SK-N-SH (cell line): ENCODE results near the gene STARD3. TPM values are rescaled to one million over a fixed set of nuclear protein-coding genes. Genes with fewer than 3 reads are reported as not detected.

Experiments used
- CTCF ChIA-PET: fragments of 300-600, 350-600 bp; formaldehyde crosslinking; extraction: SDS; loops from one replicate; lab custom pipeline; 2021; lab: Yijun Ruan, JAX
- POLR2A ChIA-PET: fragments of 350-600 bp; sonication (Branson Sonifier 250); formaldehyde crosslinking; extraction: SDS; loops from one replicate; lab custom pipeline; 2020; ENCODE audit warnings: antibody characterized with exemption, inconsistent platforms; lab: Yijun Ruan, JAX
- DNase-seq: peaks from one replicate; pipeline ENCODE4 v3.0.0; 2012
- H2AFZ ChIP-seq: fragments of 200-600 bp; sonication (generic); 2 replicates; pipeline ENCODE4 v1.8.1; 2016; ENCODE audit warnings: antibody characterized with exemption, mild to moderate bottlenecking, low read depth
- H3F3A ChIP-seq: fragments of 200-600 bp; sonication (generic); replicated peaks from 2 replicates; pipeline ENCODE3; 2016; ENCODE audit warnings: antibody characterized with exemption, mild to moderate bottlenecking; ENCODE audit not compliant: insufficient read depth
- H3K27ac ChIP-seq, 2 experiments: fragments of 200-500 bp in 1 of 2; fragments of 200-600 bp in 1 of 2; sonication (Bioruptor generic) in 1 of 2; sonication (generic), shearing (Covaris generic) in 1 of 2; 2 replicates each; pipeline versions ENCODE4 v1.5.1 to v1.6.1; 2014 to 2016; ENCODE audit warnings: low read depth in 2 of 2, inconsistent platforms in 1 of 2, low read length in 1 of 2, mild to moderate bottlenecking in 1 of 2, mixed read lengths in 1 of 2
- H3K27me3 ChIP-seq: fragments of 200-600 bp; sonication (generic), shearing (Covaris generic); 2 replicates; pipeline ENCODE4 v1.6.1; 2016; ENCODE audit warnings: mixed run types; ENCODE audit not compliant: insufficient read depth
- H3K36me3 ChIP-seq, 2 experiments: fragments of 200-500 bp in 1 of 2; fragments of 200-600 bp in 1 of 2; sonication (Bioruptor generic) in 1 of 2; sonication (generic) in 1 of 2; replicated peaks in 1 of 2; 2 replicates each; pipeline versions ENCODE3 to v1.5.1; 2014 to 2016; ENCODE audit warnings: low read length in 1 of 2, mild to moderate bottlenecking in 1 of 2; ENCODE audit not compliant: insufficient read depth in 2 of 2, control insufficient read depth in 1 of 2
- H3K4me1 ChIP-seq, 2 experiments: fragments of 200-500 bp in 1 of 2; fragments of 200-600 bp in 1 of 2; sonication (Bioruptor generic) in 1 of 2; sonication (generic), shearing (Covaris generic) in 1 of 2; 2 replicates each; pipeline versions ENCODE4 v1.5.1 to v1.6.1; 2014 to 2016; ENCODE audit warnings: low read depth in 1 of 2, low read length in 1 of 2, mixed run types in 1 of 2; ENCODE audit not compliant: insufficient read depth in 2 of 2, control insufficient read depth in 1 of 2
- H3K4me2 ChIP-seq: fragments of 200-600 bp; sonication (generic), shearing (Covaris generic); 2 replicates; pipeline ENCODE4 v1.6.1; 2017; ENCODE audit warnings: mixed run types
- H3K4me3 ChIP-seq, 2 experiments: fragments of 200-500 bp in 1 of 2; fragments of 200-600 bp in 1 of 2; sonication (Bioruptor generic) in 1 of 2; sonication (generic), shearing (Covaris generic) in 1 of 2; 2 replicates each; pipeline versions ENCODE4 v1.5.1 to v1.8.1; 2014 to 2016; ENCODE audit warnings: low read depth in 2 of 2, inconsistent platforms in 1 of 2, low read length in 1 of 2, mild to moderate bottlenecking in 1 of 2, mixed read lengths in 1 of 2, moderate library complexity in 1 of 2
- H3K79me2 ChIP-seq: fragments of 200-600 bp; sonication (generic); 2 replicates; pipeline ENCODE4 v1.8.1; 2017; ENCODE audit warnings: mild to moderate bottlenecking; ENCODE audit not compliant: insufficient read depth
- H3K9ac ChIP-seq: fragments of 200-600 bp; sonication (generic); 2 replicates; pipeline ENCODE4 v1.6.1; 2017; ENCODE audit warnings: mixed run types
- H3K9me2 ChIP-seq: fragments of 200-600 bp; sonication (generic); 2 replicates; pipeline ENCODE4 v1.6.1; 2017; ENCODE audit warnings: mixed run types
- H3K9me3 ChIP-seq: fragments of 200-600 bp; sonication (generic); 2 replicates; pipeline ENCODE4 v1.6.1; 2017; ENCODE audit warnings: mixed run types, mild to moderate bottlenecking, moderate library complexity
- H4K20me1 ChIP-seq: fragments of 200-600 bp; sonication (generic); 2 replicates; pipeline ENCODE4 v1.6.1; 2017; ENCODE audit warnings: mild to moderate bottlenecking, mixed run types; ENCODE audit not compliant: insufficient read depth
- CHD2 ChIP-seq: fragments of 150-350 bp; IDR thresholded peaks from 2 replicates; pipeline ENCODE4 v1.6.1; 2018; ENCODE audit warnings: low read length; ENCODE audit not compliant: partially characterized antibody
- JUND ChIP-seq: IDR thresholded peaks from 2 replicates; pipeline ENCODE4 v1.4.0; 2012
- RCOR1 ChIP-seq: fragments of 150-350 bp; IDR thresholded peaks from 2 replicates; pipeline ENCODE4 v1.6.1; 2017; ENCODE audit warnings: antibody characterized with exemption, low read length
- WGBS: methylation state at CpG from one replicate; pipeline ENCODE4 v1.1.6; 2017; ENCODE audit warnings: low lambda C conversion rate; 5-methylcytosine and 5-hydroxymethylcytosine counted together
- polyA plus RNA-seq, 3 experiments: library from polyadenylated mRNA; depleted of rRNA; stranded (reverse); fragments of >200 nt; gene quantifications; 2 replicates each; pipeline ENCODE4 v1.2.3, GENCODE V29; 2012
- TF ChIP-seq, protein P1 (sequence below): IDR thresholded peaks from 2 replicates; pipeline ENCODE4 v1.6.1; 2012; ENCODE audit warnings: mild to moderate bottlenecking, low read depth, low read length, moderate library complexity
- TF ChIP-seq, protein P2 (sequence below): IDR thresholded peaks from 2 replicates; pipeline ENCODE4 v1.4.0; 2012; ENCODE audit warnings: low read depth, borderline replicate concordance

Gene STARD3
- polyA plus RNA-seq, 1 of the 3 experiments (the other 2 are of a cell fraction) = 76.8 TPM

DNA sequence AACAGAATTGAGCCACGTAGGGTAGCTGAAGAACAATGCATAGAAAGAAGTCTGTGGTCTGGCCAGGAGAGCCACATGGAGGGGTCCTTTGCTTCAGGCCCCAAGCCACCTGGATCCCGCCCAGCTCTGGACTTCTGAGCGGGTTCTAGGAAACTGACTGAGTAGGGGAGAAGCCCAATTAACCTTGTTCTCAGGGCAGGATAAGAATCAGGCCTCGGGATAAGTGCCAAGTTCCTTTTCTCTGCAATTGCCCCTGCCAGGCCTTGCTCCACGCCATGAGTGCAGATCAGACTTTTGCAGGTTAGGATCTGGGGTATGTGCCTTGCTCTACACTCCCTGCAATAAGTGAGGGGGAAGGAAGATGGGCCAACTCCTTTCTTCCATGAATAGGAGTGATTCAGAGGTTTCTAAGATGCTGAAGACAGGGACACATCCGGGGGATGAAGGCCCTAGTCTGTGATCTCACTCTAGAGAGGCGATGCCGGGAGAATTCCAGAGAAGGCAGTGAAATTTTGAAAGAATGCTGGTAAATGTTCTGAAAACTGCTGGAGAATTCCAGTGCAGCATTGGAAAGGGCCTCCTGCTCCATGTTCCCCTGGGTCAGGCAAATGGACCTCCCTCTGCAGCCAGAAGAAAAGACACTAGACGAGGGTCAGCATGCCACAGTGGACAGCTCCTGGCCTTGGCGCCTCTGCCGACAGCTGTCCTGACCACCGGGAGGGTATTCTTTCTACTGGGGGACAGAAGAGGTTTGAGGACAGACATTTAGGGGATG lies 35.0 kb upstream of the STARD3 start:
- WGBS = 58% methylated on average over 12 of the region's 12 CpGs
- Histone ChIP-seq H4K20me1 (peaks cover 17% of the 10 kb centered on the region; the same call in 1 of the 2 replicates), H3K4me3 (no peak overlapping the region), H3F3A (no peaks in the 10 kb centered on the region), H2AFZ (no peak overlapping the region), H3K9me2 (no peaks in the 10 kb centered on the region), H3K9ac (no peak overlapping the region), H3K27ac (no peak overlapping the region), H3K79me2 (no peaks in the 10 kb centered on the region), H3K4me1 (peaks cover 7 to 30% of the 10 kb centered on the region in 2 experiments), H3K9me3 (no peaks in the 10 kb centered on the region), H3K36me3 (no peaks in the 10 kb centered on the region), H3K4me2 (no peak overlapping the region), H3K27me3 (peaks cover 96% of the 10 kb centered on the region)
- ChIA-PET CTCF (interaction anchor here (1.2 to 17.5 kb wide), 4 partner anchors 20 to 54 kb away, joined by 3 to 285 read pairs (median 8); partner anchors contain the start of gene PPP1R1B), POLR2A (no interaction called here)
- no peak for TF ChIP-seq RCOR1
- TF ChIP-seq, protein P1, sequence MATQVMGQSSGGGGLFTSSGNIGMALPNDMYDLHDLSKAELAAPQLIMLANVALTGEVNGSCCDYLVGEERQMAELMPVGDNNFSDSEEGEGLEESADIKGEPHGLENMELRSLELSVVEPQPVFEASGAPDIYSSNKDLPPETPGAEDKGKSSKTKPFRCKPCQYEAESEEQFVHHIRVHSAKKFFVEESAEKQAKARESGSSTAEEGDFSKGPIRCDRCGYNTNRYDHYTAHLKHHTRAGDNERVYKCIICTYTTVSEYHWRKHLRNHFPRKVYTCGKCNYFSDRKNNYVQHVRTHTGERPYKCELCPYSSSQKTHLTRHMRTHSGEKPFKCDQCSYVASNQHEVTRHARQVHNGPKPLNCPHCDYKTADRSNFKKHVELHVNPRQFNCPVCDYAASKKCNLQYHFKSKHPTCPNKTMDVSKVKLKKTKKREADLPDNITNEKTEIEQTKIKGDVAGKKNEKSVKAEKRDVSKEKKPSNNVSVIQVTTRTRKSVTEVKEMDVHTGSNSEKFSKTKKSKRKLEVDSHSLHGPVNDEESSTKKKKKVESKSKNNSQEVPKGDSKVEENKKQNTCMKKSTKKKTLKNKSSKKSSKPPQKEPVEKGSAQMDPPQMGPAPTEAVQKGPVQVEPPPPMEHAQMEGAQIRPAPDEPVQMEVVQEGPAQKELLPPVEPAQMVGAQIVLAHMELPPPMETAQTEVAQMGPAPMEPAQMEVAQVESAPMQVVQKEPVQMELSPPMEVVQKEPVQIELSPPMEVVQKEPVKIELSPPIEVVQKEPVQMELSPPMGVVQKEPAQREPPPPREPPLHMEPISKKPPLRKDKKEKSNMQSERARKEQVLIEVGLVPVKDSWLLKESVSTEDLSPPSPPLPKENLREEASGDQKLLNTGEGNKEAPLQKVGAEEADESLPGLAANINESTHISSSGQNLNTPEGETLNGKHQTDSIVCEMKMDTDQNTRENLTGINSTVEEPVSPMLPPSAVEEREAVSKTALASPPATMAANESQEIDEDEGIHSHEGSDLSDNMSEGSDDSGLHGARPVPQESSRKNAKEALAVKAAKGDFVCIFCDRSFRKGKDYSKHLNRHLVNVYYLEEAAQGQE = peak; percentile 77
- peak; percentile 32 for DNase-seq

DNA sequence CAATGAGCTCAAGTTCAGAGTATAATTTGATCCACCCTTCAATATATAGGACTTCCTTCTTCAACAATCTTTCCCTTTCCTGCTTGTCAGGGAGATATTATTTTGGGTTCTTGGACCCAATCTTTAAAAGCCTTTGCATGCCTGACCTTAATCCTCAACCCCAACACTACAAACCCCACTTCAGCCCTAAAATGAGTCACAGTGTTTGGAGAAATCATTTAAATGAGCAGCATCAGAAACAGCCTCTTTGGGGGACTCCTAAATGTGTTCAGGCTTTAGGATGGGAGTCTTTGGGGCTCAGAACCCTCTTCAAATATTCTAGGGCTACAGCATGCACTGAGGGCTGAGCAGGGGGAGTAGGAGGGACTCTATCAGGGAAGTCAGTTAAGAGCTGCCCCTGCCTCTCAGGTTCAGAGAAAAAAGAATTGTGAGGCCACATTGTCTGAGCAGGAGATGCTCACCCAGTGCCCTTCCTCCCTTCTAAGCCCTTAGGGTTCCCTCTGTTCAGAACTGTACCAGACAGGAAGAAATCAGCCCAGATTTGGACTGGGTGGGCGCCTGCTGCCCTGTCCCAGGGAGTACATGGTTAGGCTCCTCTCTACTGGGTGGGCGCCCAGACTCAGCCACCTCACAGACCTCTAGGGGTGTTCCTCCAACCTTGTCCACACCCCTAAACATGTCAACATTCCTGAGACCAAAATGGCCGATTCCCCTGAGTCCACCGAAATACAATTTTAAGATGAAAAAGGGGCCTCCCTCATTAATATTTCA lies 34.2 kb upstream of the STARD3 start:
- ChIA-PET CTCF (interaction anchor here (1.3 to 17.5 kb wide), 3 partner anchors 19 to 55 kb away, joined by 3 to 285 read pairs (median 11); partner anchors contain the start of gene PPP1R1B), POLR2A (no interaction called here)
- H3K4me1 ChIP-seq = peaks cover 7 to 22% of the 10 kb centered on the region in 2 experiments
- H2AFZ ChIP-seq = no peak overlapping the region
- H4K20me1 ChIP-seq = peaks cover 16% of the 10 kb centered on the region; the same call in 1 of the 2 replicates
- H3K4me3 ChIP-seq = no peak overlapping the region
- no peak overlapping the region for H3K27ac ChIP-seq
- no peak overlapping the region for H3K4me2 ChIP-seq
- H3K9me3 ChIP-seq = no peaks in the 10 kb centered on the region
- no peak overlapping the region for H3K9ac ChIP-seq
- H3K9me2 ChIP-seq = no peaks in the 10 kb centered on the region
- no peaks in the 10 kb centered on the region for H3F3A ChIP-seq
- no peaks in the 10 kb centered on the region for H3K36me3 ChIP-seq
- WGBS = 55% methylated on average over 4 of the region's 4 CpGs
- no peaks in the 10 kb centered on the region for H3K79me2 ChIP-seq
- TF ChIP-seq CHD2 (no peak), JUND (no peak)
- TF ChIP-seq, protein P2, sequence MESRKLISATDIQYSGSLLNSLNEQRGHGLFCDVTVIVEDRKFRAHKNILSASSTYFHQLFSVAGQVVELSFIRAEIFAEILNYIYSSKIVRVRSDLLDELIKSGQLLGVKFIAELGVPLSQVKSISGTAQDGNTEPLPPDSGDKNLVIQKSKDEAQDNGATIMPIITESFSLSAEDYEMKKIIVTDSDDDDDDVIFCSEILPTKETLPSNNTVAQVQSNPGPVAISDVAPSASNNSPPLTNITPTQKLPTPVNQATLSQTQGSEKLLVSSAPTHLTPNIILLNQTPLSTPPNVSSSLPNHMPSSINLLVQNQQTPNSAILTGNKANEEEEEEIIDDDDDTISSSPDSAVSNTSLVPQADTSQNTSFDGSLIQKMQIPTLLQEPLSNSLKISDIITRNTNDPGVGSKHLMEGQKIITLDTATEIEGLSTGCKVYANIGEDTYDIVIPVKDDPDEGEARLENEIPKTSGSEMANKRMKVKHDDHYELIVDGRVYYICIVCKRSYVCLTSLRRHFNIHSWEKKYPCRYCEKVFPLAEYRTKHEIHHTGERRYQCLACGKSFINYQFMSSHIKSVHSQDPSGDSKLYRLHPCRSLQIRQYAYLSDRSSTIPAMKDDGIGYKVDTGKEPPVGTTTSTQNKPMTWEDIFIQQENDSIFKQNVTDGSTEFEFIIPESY = no peak
- peaks cover 99% of the 10 kb centered on the region for H3K27me3 ChIP-seq
- no peak for DNase-seq
